ENCODE results near the gene CEACAM8. TPM values are rescaled to one million over a fixed set of nuclear protein-coding genes. Genes with fewer than 3 reads are reported as not detected.

The CEACAM8 gene
- total RNA-seq, 2 experiments from 2014 or later: not detected

GRCh38 chr19:42548552-42548951, 46.2 kb downstream of the CEACAM8 start:
- H2AFZ ChIP-seq (ENCODE audit: low read length): no peak overlapping the region
- no peaks in the 10 kb centered on the region for H3K9me2 ChIP-seq (ENCODE audit: insufficient read depth, low read length)
- H3K4me3 ChIP-seq (ENCODE audit: low read depth, low read length, poor library complexity, severe bottlenecking): no peak overlapping the region
- H3K79me2 ChIP-seq (ENCODE audit: insufficient read depth, low read depth, low read length): no peaks in the 10 kb centered on the region
- H3K4me1 ChIP-seq (ENCODE audit: insufficient read depth, low read length, poor library complexity, severe bottlenecking): no peaks in the 10 kb centered on the region
- no peak overlapping the region for H3K4me2 ChIP-seq (ENCODE audit: low read length)
- TF ChIP-seq CTCF (conservative IDR thresholded peaks at IDR 0.05; ENCODE audit: low read length) (no peak), EZH2phosphoT487 (IDR thresholded peaks at IDR 0.05; ENCODE audit: borderline replicate concordance, low read depth, low read length) (no peak)
- no peaks in the 10 kb centered on the region for H3K36me3 ChIP-seq (ENCODE audit: insufficient read depth, low read length)
- no peak overlapping the region for H3K27ac ChIP-seq (ENCODE audit: low read depth, low read length, poor library complexity, severe bottlenecking)
- ChIA-PET CTCF (ENCODE audit: unreplicated experiment) (no interaction called here), POLR2A (no interaction called here)
- no peaks in the 10 kb centered on the region for H3K9me3 ChIP-seq (ENCODE audit: low read length)
- BruUV-seq (replicated peaks): no TSS peak
- no peaks in the 10 kb centered on the region for H4K20me1 ChIP-seq (ENCODE audit: insufficient read depth, low read length)
- intact Hi-C loops (cut with micrococcal nuclease; ENCODE audit: unreplicated experiment): no loop called here
- no peak for DNase-seq (ENCODE audit: low spot score)

- Histone ChIP-seq H3K4me3 (ENCODE audit: low read depth, low read length, poor library complexity, severe bottlenecking) (no peak overlapping the region), H4K20me1 (ENCODE audit: insufficient read depth, low read length) (no peaks in the 10 kb centered on the region), H3K79me2 (ENCODE audit: insufficient read depth, low read depth, low read length) (no peaks in the 10 kb centered on the region), H3K4me1 (ENCODE audit: insufficient read depth, low read length, poor library complexity, severe bottlenecking) (no peaks in the 10 kb centered on the region), H2AFZ (ENCODE audit: low read length) (no peak overlapping the region), H3K27ac (ENCODE audit: low read depth, low read length, poor library complexity, severe bottlenecking) (no peak overlapping the region), H3K4me2 (ENCODE audit: low read length) (no peak overlapping the region), H3K36me3 (ENCODE audit: insufficient read depth, low read length) (no peaks in the 10 kb centered on the region), H3K9me2 (ENCODE audit: insufficient read depth, low read length) (no peaks in the 10 kb centered on the region), H3K9me3 (ENCODE audit: low read length) (no peaks in the 10 kb centered on the region)
- BruUV-seq (replicated peaks): no TSS peak
- intact Hi-C loops (cut with micrococcal nuclease; ENCODE audit: unreplicated experiment): no loop called here
- POLR2A ChIA-PET: no interaction called here
- TF ChIP-seq CTCF (conservative IDR thresholded peaks at IDR 0.05; ENCODE audit: low read length): no peak
- no peak for TF ChIP-seq EZH2phosphoT487 (IDR thresholded peaks at IDR 0.05; ENCODE audit: borderline replicate concordance, low read depth, low read length)
- CTCF ChIA-PET (ENCODE audit: unreplicated experiment): no interaction called here
- no peak for DNase-seq (ENCODE audit: low spot score)
These were observed 46.8 kb downstream of the CEACAM8 start for GRCh38 chr19:42547929-42548328.

- TF ChIP-seq CTCF (conservative IDR thresholded peaks at IDR 0.05; ENCODE audit: low read length): no peak
- TF ChIP-seq EZH2phosphoT487 (IDR thresholded peaks at IDR 0.05; ENCODE audit: borderline replicate concordance, low read depth, low read length): no peak
- H2AFZ ChIP-seq (ENCODE audit: low read length): no peak overlapping the region
- no peaks in the 10 kb centered on the region for H3K9me3 ChIP-seq (ENCODE audit: low read length)
- no peak overlapping the region for H3K4me2 ChIP-seq (ENCODE audit: low read length)
- no peaks in the 10 kb centered on the region for H3K9me2 ChIP-seq (ENCODE audit: insufficient read depth, low read length)
- CTCF ChIA-PET (ENCODE audit: unreplicated experiment): no interaction called here
- BruUV-seq (replicated peaks): no TSS peak
- no peak overlapping the region for H3K27ac ChIP-seq (ENCODE audit: low read depth, low read length, poor library complexity, severe bottlenecking)
- DNase-seq (ENCODE audit: low spot score): no peak
- intact Hi-C loops (cut with micrococcal nuclease; ENCODE audit: unreplicated experiment): no loop called here
- H3K4me1 ChIP-seq (ENCODE audit: insufficient read depth, low read length, poor library complexity, severe bottlenecking): no peaks in the 10 kb centered on the region
- H4K20me1 ChIP-seq (ENCODE audit: insufficient read depth, low read length): no peaks in the 10 kb centered on the region
- H3K79me2 ChIP-seq (ENCODE audit: insufficient read depth, low read depth, low read length): no peaks in the 10 kb centered on the region
- no peak overlapping the region for H3K4me3 ChIP-seq (ENCODE audit: low read depth, low read length, poor library complexity, severe bottlenecking)
- H3K36me3 ChIP-seq (ENCODE audit: insufficient read depth, low read length): no peaks in the 10 kb centered on the region
- POLR2A ChIA-PET: no interaction called here
These were observed 47.8 kb downstream of the CEACAM8 start for GRCh38 chr19:42546831-42547500.
